COLO668 (cell line): ENCODE measurements around the gene GABRR3.

ENCODE experiments used
- DNase-seq: peaks from one replicate; lab custom pipeline; 2025; ENCODE audit not compliant: unreplicated experiment; lab: John Stamatoyannopoulos, UW

The GABRR3 gene

GRCh38 chr3:97958796-97959195 lies 76.3 kb downstream of the GABRR3 start:
- no peak for DNase-seq

GRCh38 chr3:97958396-97958795 lies 76.7 kb downstream of the GABRR3 start:
- DNase-seq, result no peak

GRCh38 chr3:97957617-97958311 lies 77.4 kb downstream of the GABRR3 start:
- no peak for DNase-seq

- DNase-seq, result no peak
Observed at GRCh38 chr3:97956051-97956450, 79.1 kb downstream of the GABRR3 start.

GRCh38 chr3:97954228-97954827 lies 80.8 kb downstream of the GABRR3 start:
- DNase-seq, result no peak

- DNase-seq, result no peak
Observed at GRCh38 chr3:97952872-97953271, 82.2 kb downstream of the GABRR3 start.

GRCh38 chr3:97952280-97952679 lies 82.8 kb downstream of the GABRR3 start:
- no peak for DNase-seq

GRCh38 chr3:97950360-97950759 lies 84.8 kb downstream of the GABRR3 start:
- no peak for DNase-seq

- DNase-seq, result no peak
Observed at GRCh38 chr3:97949743-97950142, 85.4 kb downstream of the GABRR3 start.

GRCh38 chr3:97949110-97949485 lies 86.0 kb downstream of the GABRR3 start:
- DNase-seq, result no peak

- DNase-seq, result no peak
Observed at GRCh38 chr3:97948351-97949109, 86.6 kb downstream of the GABRR3 start.

GRCh38 chr3:97942801-97943546 lies 92.1 kb downstream of the GABRR3 start:
- no peak for DNase-seq

GRCh38 chr3:97940034-97940433 lies 95.1 kb downstream of the GABRR3 start:
- no peak for DNase-seq

- no peak for DNase-seq
Observed at GRCh38 chr3:97939401-97939800, 95.7 kb downstream of the GABRR3 start.

- DNase-seq, result no peak
Observed at GRCh38 chr3:97938444-97938843, 96.7 kb downstream of the GABRR3 start.

- DNase-seq, result no peak
Observed at GRCh38 chr3:97937205-97937604, 97.9 kb downstream of the GABRR3 start.

- no peak for DNase-seq
Observed at GRCh38 chr3:97935842-97936241, 99.3 kb downstream of the GABRR3 start.
